Activated CD4-positive, CD25-positive, alpha-beta regulatory T cell treated with anti-CD3 and anti-CD28 coated beads, Interleukin-2, amount 50 U/mL, for 24 hours (primary cell): Measurements from ENCODE around the gene MYO18B.
"Not testable (repeated sequence)": the region's sequence is repeated elsewhere in the genome, so short reads cannot be mapped to it uniquely, and the experiment has no call there.

ENCODE experiments used
- ATAC-seq, 2 donors: fragments of 150-1000 bp; cut with Tn5 transposase; one replicate each; pipeline ENCODE4 v1.10.0; 2021; ENCODE audit warnings: mild to moderate bottlenecking in 1 of 2, moderate library complexity in 1 of 2

Gene MYO18B, protein sequence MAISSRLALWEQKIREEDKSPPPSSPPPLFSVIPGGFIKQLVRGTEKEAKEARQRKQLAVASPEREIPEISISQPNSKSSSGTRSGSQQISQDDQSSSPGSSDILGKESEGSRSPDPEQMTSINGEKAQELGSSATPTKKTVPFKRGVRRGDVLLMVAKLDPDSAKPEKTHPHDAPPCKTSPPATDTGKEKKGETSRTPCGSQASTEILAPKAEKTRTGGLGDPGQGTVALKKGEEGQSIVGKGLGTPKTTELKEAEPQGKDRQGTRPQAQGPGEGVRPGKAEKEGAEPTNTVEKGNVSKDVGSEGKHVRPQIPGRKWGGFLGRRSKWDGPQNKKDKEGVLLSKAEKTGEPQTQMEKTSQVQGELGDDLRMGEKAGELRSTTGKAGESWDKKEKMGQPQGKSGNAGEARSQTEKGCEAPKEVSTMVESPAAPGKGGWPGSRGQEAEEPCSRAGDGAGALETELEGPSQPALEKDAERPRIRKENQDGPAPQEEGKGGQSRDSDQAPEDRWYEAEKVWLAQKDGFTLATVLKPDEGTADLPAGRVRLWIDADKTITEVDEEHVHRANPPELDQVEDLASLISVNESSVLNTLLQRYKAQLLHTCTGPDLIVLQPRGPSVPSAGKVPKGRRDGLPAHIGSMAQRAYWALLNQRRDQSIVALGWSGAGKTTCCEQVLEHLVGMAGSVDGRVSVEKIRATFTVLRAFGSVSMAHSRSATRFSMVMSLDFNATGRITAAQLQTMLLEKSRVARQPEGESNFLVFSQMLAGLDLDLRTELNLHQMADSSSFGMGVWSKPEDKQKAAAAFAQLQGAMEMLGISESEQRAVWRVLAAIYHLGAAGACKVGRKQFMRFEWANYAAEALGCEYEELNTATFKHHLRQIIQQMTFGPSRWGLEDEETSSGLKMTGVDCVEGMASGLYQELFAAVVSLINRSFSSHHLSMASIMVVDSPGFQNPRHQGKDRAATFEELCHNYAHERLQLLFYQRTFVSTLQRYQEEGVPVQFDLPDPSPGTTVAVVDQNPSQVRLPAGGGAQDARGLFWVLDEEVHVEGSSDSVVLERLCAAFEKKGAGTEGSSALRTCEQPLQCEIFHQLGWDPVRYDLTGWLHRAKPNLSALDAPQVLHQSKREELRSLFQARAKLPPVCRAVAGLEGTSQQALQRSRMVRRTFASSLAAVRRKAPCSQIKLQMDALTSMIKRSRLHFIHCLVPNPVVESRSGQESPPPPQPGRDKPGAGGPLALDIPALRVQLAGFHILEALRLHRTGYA (N-terminal part only)

DNA sequence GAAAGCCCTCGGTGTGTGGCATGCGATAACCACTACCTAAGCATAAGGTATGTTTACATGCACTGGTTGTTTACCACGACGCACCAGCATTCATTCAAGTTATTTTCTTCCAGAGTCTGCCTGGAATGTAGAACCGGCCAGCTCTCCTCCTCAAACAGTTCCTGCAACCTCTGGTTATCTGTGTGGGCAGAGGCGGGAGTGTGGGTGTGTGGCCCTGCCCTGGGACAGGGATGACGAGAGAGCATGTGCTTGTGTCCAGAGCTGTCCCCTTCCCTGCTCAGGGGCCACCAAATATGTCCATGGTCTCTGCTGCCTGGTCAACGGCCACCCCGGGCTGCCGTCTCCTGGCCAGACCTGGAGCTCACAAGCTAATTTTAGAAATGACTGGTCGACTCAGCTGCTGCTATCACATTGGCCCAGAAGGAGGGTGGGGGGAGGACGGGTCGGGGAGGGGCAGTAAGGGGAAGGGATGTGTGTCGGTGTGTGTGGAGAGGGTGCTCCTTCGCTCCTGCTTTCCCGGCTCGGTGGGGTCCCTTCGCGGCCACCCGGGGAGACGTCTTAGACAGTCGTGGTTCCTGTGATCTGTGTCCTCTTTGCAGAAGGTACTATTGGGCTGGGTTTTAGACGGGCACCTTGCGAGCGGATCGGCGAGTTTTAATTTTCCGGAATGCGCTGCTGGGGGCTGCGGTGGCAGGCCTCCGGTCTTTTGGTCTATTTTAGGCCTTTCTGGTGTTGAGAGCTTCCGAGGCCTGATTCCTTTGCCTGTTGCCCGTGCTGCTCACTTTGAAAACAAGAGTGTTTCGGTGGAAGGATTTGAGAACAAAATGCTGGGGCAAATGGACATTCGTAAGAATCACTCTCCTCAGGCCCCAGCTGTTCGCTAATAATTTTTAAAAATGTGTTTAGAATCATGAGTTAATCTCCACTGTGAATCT is at the start of gene MYO18B:
MYO18B (plus strand) TSS at position 497 of the 935 bp plus-strand sequence. CDS start 18,905 bp downstream, outside the sequence.
- ATAC-seq, result no peak

DNA sequence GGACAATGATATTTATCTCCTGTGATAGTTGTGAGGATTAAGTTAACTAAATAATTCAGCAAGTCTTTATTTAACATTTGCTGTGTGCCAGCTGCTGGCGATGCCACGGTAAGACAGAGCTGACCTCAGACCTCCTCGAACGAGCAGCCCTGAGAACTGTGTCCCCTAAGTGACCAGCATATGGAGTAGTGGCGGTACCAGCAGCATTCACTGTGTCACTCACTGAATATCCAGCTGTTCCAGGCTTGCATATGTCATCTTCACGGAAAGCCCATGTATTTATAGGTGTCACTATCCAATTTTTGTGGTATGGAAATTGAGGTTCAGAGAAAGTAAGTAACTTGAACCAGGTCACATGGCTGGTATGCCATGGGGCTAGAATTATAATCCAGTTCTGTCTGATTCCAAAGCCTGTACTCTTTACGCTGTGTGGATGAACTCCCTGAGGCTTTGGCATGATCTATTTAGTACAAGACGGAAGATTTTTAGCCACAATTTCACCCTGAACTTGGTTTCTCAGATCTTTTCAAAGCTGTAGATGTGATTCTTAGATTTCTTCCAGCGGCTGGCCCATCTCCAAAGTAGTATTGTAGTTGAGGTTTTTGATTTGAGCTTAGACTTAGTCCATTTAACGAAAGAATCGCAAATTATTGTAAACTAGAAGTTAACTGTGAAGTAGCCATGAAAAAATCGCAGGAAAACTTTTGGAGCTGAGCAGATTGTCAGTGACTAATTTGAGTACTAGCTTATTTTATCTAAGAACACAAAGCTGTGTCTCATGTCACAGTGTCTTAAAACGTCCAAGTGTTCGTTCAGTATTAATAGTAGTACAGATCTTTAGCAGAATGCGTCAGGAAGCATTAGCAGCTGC is 49.4 kb upstream of the MYO18B start:
- ATAC-seq, result no peak

DNA sequence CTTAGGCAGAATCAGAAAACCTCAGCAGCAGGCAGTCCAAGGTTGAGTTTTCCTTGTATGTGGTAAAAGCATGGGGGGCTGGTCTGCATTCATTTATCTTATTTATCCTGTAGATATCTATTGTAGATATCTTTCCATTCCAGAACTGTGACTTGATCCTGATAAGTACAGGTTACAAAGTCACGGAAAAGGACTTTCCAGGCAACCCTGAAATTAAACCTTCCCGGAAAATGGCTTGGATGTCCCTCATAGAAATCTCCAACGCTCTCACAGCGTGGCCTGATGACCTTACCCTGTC is 48.8 kb upstream of the MYO18B start:
- no peak for ATAC-seq

DNA sequence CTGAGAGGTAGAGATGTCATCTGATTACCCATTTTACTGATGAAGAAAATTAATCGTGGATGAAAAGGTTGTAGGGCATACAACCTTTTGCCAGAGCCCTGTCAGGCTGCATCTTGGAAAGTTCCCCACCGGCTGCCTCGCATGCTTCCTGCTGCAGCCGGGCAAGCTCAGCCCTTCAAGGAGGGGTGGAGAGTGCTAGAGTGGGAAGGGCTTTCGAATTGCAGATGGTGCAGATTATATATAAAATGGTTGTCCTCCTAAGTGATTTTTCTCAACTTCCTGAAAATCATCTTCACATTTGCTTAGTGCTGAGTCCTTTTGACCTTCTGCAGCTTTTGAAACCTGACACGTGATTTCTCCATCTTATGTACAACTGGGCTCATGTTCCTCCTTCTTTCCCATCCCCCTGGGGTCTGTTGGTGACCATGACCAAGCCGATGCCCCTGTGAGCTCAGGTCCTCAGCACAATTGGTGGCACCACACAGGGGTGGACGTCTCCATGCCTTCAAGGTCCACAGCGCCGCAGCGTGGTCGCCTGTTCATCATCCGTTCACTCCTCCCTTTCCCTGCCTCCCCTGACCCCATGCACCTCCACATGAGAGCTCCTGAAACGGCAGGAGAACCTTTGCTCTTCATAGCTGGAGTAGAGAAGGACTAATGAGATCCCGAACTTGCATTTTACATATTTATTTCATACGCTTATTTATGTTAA is 47.6 kb upstream of the MYO18B start:
- no peak for ATAC-seq

DNA sequence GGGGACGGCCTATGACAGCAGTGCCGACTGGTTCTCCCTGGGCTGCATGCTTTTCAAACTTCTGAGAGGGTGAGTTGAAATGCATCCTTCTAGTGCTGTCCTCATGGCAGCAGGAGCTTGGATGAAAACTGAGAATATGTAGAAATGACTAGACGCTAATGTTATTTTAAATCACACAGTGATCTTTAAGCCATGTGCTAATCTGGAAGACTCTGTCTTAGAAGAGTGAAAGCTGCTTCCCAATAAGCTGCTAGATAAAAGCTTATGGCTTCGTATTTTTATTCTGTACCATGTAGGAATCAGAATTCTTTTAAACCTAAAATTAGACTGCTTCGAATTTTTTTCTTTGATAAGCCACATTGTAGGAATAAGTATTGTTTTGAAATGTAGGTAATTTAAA is 46.8 kb upstream of the MYO18B start:
- ATAC-seq, result no peak

DNA sequence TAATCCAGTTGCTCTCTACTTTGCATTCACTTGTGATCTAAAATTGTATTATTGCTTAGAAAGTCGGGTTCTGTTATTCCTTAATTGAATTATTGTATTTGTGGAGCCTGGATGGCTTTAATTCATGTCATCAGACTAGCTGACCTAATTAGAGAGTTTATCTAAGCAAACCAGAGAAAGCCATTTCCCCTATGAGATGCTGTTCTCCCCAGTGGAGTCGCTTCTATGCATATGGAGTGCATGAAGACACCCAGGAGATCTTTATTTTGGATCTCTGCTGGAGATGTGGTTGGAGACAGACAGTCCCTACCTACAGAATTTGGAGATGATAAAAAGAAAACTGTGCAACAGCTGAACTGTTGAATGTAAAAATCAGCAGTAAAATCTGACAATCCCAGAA is 45.2 kb upstream of the MYO18B start:
- ATAC-seq, result no peak

DNA sequence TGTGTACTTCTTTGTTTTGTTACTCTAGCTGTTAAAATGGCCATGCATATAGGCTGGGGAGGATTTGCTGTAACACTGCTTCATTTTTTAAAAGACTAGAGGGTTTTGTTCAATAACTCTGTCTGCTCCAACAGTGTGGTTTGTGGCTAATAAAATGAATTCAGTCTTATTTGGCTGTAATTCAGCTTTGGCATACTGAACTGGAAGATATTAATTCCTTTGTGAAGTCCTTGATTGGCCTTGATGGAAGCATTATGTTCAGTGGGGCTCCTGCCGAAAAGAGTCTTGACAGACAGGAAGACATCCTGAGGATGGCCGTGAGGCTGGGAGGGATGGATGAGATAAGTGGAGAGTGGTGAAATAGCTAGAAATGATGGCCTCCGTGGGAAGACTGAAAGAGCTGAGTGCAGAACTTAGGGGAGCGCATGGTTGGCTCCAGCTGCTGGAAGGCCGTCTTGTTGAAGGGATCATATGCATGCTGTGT is 44.8 kb upstream of the MYO18B start:
- no peak for ATAC-seq

DNA sequence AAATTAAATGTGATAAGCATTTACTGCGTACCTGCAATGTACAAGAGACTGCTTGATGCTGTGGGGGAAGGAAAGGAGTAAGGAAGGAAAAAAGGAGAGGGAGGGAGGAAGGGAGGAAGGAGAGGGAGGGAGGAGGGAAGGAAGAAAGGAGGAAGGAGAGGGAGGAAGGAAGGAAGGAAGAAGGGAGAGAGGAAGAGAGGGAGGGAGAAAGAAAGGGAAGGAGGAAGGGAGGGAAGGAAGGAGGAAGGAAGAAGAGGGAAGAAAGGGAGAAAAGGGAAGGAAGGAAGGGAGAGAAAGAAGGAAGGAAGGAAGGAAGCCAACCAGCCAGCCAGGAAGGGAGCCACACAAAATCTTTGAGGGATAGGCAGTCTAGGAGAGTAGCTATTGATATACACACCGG is 44.0 kb upstream of the MYO18B start:
- ATAC-seq, result no peak

DNA sequence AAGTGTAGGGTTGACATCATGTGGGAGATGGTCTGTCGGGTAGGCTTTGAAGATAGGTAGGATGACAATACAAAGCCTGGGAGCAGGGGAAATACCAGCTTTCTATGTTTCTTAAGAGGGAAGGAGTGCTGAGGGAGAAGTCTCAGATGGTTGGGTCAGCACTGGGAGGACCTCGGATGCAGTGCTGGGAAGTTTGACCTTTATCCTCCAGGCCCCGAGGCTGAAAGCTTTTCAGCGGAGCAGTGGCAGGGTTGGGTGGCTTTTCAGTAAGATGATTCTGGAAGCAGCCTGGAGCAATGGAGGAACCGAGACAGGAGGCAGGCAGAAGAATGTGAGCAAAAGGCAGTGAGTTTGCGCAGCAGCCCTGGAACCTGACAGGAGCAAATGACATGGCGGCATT is 43.5 kb upstream of the MYO18B start:
- ATAC-seq, result no peak

DNA sequence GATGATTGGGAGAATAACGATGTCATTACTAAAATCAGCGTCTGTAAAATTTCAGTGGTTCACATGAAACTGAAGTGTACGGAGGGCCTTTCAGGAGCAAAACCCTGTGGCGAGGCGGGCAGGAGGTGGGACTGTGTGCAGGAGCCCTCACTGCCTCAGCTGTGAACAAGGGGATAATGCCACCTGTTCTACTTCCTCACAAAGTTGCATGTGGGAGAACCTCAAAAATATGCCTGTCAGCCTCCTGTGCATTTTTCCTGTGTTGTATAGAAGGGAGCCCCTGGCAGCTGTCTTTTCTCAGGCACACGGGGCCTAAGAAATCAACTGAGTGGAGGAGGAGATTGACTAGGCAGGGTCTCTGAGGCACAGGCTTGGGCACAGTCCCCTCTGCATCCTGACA is 43.0 kb upstream of the MYO18B start:
- no peak for ATAC-seq

DNA sequence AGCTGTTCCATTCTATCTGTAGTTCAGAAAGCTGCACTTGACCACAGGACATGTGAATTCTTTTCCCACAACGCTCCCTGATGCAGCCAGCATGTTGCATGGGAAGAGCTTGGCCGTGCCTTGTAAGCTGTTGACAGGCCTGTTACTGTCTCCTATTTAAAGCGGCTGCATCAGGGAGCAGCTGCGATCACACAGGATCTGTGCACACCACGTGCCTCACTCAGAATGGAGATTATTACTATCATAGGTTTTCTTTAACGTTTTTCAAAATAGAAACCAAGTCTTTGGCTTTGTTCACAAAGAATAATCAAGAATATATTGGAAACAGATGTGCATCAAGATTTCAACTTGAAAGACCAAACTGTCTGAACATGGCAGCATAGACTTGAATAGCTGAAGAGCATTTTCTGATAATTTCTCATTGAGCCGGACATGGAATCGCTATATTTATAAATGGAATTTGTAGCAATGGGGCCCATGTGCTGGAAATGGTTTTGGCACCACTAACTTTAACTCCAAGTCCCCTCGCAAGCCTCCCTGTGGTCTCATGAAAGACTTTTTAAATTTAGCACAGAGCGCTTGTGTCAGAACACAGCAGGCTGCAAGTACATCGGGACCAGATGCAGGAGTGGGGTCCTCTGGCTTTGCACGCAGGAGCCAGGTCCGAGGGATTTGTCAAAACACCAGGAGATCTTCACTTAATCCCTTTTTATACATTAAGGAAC is 40.8 kb upstream of the MYO18B start:
- no peak for ATAC-seq

DNA sequence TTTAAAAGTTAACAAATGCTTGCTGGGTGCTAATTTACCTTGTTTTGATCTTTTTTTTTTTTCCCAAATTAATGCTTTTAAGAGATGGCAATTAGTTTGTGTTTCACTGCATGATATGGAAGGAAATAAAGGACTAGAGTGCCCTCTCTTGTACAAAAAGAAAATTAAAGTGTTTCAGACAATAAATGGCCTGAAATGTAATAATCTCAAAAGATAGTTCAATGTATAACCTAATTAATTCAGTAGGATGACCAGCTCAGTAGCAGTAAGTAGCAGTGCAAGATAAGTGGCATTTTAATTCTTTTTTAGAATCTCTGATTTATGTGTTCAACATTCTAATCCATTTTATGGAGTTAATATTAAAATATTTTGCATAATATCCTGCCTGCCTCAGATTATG is 39.9 kb upstream of the MYO18B start:
- no peak for ATAC-seq

DNA sequence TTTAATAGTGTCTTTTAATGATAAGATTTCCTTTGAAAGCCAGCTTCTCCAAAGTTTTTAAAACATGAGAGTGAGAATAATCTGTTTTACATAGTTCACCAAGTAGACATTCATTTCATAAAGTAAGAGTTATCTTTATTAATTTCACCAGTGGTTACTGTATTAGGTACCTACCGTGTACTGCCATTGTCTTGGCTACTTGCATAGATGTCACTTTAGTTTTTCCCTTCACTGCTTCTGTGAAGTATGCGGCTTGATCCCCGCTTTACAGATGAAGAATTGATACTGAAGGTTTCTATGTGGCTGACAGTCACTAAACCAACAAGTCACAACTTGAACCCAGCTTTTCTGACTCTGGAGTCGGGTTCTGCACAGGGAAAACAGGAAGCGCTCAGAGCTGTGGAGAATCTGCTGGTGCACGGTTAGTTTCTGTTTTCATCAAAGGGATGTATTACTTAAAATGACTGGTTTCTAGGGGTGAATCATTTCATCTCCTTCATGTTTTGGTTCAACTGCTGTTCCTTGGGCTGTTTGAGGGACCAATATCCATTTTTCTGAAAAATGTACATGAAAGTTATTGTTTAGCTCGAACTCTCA is 39.3 kb upstream of the MYO18B start:
- peak; percentile 86 to 93 for ATAC-seq

DNA sequence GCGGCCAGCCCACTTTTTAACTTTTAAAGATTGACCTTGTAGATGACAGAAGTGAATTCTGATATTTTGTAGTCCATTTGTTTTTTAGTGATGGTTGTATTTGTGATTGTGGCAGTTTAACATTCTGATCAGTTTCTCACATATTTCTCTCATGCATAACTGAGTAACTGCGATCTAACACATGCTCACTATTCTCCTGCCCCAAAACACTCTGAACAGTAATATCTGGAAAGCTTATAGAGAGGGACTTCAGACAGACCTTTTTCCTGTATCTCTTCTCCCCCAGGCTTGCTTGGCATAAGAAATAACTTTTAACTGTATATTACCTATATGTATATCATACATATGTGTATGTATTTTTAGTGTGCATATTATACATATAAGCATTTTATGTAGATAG is 37.3 kb upstream of the MYO18B start:
- no peak for ATAC-seq

DNA sequence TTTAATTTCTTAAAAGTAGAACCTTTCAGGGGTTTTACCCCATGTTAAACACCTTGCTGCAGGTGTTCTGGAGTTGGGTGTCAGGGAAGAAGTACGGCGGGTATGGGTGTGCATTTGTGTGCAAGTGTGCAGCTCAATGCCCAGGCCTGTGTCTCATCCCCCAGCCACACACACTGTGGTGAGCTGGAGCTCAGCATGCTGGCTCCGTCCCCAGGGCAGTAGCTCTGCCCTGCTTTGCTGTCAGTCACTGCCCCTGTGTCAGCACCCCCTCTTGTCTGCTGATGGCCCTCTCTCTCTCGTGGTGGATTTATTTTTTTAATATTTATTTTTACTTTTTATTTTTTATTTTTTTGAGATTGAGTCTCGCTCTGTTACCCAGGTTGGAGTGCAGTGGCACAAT is 35.8 kb upstream of the MYO18B start:
- ATAC-seq, result no peak

DNA sequence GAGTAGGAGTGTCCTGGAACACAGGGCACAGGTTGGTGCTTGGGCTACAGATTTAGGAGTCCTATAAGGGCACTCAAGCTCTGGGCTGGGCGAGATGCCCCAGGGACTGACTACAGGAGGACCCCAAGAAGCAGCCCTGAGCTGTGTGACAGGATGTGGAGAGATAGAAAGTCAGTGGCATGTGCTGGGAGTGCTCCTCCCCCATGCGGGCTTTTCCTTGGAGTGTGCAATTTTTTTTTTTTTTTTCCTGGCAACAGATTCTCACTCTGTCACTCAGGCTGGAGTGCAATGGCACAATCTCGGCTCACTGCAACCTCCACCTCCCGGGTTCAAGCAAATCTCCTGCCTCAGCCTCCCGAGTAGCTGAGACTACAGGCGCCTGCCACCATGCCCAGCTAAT is 33.6 kb upstream of the MYO18B start:
- ATAC-seq, result not testable (repeated sequence)

DNA sequence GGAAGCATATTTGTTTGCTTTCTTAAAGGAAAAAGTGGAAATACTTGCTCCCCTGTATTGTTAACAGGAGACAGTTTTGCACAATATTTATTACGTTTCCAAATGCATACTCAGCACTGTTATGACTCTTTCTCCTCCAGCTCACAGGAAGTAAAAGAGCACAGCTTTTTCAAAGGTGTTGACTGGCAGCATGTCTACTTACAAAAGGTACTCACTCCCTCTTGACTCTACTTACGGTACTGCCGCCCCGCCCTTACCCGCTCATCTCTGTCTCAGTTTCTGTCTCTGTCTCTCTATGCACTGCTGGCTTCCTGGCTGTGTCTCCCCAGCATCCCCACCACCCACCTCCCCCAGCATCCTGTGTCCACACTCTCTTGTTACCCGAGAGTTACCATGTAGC is 32.2 kb upstream of the MYO18B start:
- peak; percentile 79 for ATAC-seq

DNA sequence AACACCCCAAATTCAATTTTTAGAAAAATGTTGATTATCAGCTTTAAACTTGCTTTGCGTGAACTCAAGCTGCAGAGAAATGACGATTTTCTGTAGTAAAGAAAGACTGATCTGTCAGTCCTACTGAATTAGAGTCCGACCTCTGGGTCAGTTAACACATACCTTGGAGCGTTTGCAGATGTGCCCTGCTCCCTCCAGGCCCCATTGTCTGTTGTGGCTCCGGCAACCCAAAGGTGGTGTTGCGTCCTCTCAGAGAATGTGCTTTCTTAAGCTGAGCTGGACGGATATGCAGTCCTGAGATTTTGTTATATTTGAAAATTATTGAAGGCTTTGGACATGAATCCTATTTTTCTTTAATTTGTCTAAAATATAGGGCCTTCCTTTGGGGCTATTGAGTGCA is 31.5 kb upstream of the MYO18B start:
- ATAC-seq, result no peak

DNA sequence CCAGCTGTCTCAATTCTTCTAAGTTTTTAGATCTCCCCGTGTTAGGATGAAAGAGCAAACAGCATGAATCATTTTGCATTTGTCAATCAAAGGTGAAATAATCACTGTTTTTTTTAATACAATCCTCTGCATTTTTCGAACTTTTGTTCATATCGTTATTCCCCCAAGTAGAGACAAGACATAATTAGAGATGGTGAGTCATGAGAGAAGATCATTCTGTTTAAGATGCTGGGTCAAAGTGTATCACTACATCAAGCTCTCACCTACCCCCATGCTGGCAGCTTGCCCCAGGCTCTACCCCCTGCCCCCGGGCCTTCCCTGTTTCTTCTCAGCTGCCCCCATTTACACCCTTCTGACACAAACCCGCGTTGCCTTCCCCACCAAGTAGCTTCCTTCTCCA is 30.5 kb upstream of the MYO18B start:
- ATAC-seq, result no peak
